SK-N-SH (cell line): ENCODE data around the gene CHPF2.

Experiments used
- CTCF ChIP-seq: fragments of 200-600 bp; sonication (generic); IDR thresholded peaks from 2 replicates; pipeline ENCODE4 v1.6.1; 2017; ENCODE audit warnings: antibody characterized with exemption, mild to moderate bottlenecking, moderate library complexity
- FOSL2 ChIP-seq: IDR thresholded peaks from 2 replicates; pipeline ENCODE4 v1.4.0; 2012; ENCODE audit warnings: low read depth, mild to moderate bottlenecking, moderate library complexity, borderline replicate concordance
- MAX ChIP-seq: IDR thresholded peaks from 2 replicates; pipeline ENCODE4 v1.4.0; 2012; ENCODE audit warnings: low read depth
- NFIC ChIP-seq: IDR thresholded peaks from 2 replicates; pipeline ENCODE4 v1.4.0; 2012; ENCODE audit warnings: borderline replicate concordance
- PBX3 ChIP-seq: IDR thresholded peaks from 2 replicates; pipeline ENCODE4; 2012
- POLR2AphosphoS5 ChIP-seq: IDR thresholded peaks from 2 replicates; pipeline ENCODE4 v1.6.1; 2012; ENCODE audit warnings: low read depth, low read length
- RAD21 ChIP-seq: IDR thresholded peaks from 2 replicates; pipeline ENCODE4 v1.6.1; 2012; ENCODE audit warnings: mild to moderate bottlenecking, low read length
- RCOR1 ChIP-seq: fragments of 150-350 bp; IDR thresholded peaks from 2 replicates; pipeline ENCODE4 v1.6.1; 2017; ENCODE audit warnings: antibody characterized with exemption, low read length
- REST ChIP-seq: IDR thresholded peaks from 2 replicates; pipeline ENCODE4 v1.6.1; 2012; ENCODE audit warnings: mild to moderate bottlenecking, low read depth, low read length, moderate library complexity
- USF2 ChIP-seq: fragments of 150-350 bp; IDR thresholded peaks from 2 replicates; pipeline ENCODE4 v1.6.1; 2017; ENCODE audit warnings: antibody characterized with exemption, low read length, low read depth, borderline replicate concordance
- YY1 ChIP-seq: IDR thresholded peaks from 2 replicates; pipeline ENCODE4 v1.4.0; 2012; ENCODE audit warnings: low read depth, mild to moderate bottlenecking

GRCh38 chr7:151243408-151244195 is 11.3 kb downstream of the CHPF2 start:
- TF ChIP-seq CTCF = no peak
- TF ChIP-seq REST = no peak
- no peak for TF ChIP-seq PBX3
- TF ChIP-seq RCOR1 = no peak
- no peak for TF ChIP-seq RAD21
- TF ChIP-seq NFIC = no peak
- no peak for TF ChIP-seq USF2
- no peak for TF ChIP-seq POLR2AphosphoS5
- no peak for TF ChIP-seq MAX
- no peak for TF ChIP-seq FOSL2
- no peak for TF ChIP-seq YY1
